A673 (cell line): Measurements from ENCODE around the gene ANKRD23. TPM values are rescaled to one million over a fixed set of nuclear protein-coding genes. Genes with fewer than 3 reads are reported as not detected.

Experiments used
- BruUV-seq: library from RNA; stranded (reverse); fragments of 400-500 nt; replicated peaks from 2 replicates; lab custom pipeline; 2021; lab: Mats Ljungman, UMichigan
- CTCF ChIA-PET: fragments of 300-600 bp; sonication (Branson Sonifier 250); formaldehyde crosslinking; loops from one replicate; lab custom pipeline; 2022; ENCODE audit warnings: antibody characterized with exemption; lab: Charles Lee
- POLR2A ChIA-PET: fragments of 300-600 bp; sonication (Branson Sonifier 250); formaldehyde crosslinking; loops from one replicate; lab custom pipeline; 2022; ENCODE audit warnings: antibody characterized with exemption; ENCODE audit not compliant: low non-redundant PET; lab: Charles Lee
- DNase-seq: peaks from one replicate; pipeline ENCODE4 v3.0.0-alpha.2; 2015; ENCODE audit warnings: low spot score
- H3K27ac ChIP-seq: fragments of 200-600 bp; sonication (generic); 2 replicates; pipeline ENCODE4 v1.5.1; 2016; ENCODE audit warnings: mixed run types, low read depth, mild to moderate bottlenecking, mixed read lengths, antibody characterized with exemption, low read length; ENCODE audit not compliant: poor library complexity, severe bottlenecking
- H3K27me3 ChIP-seq: fragments of 200-600 bp; sonication (generic); replicated peaks from 2 replicates; pipeline ENCODE4 v1.6.1; 2017; ENCODE audit warnings: mixed run types, low read depth, mild to moderate bottlenecking, mixed read lengths, antibody characterized with exemption, low read length; ENCODE audit not compliant: insufficient read depth, poor library complexity
- H3K36me3 ChIP-seq: fragments of 200-600 bp; sonication (generic); 2 replicates; pipeline ENCODE4 v1.6.1; 2016; ENCODE audit warnings: mixed run types, mild to moderate bottlenecking, mixed read lengths, antibody characterized with exemption, low read length; ENCODE audit not compliant: insufficient read depth, poor library complexity, severe bottlenecking
- H3K4me1 ChIP-seq: fragments of 200-600 bp; sonication (generic); 2 replicates; pipeline ENCODE4 v1.6.1; 2017; ENCODE audit warnings: mixed run types, mild to moderate bottlenecking, mixed read lengths, antibody characterized with exemption, low read length; ENCODE audit not compliant: insufficient read depth, poor library complexity, severe bottlenecking
- H3K4me3 ChIP-seq: fragments of 200-600 bp; sonication (generic); 2 replicates; pipeline ENCODE4 v1.5.1; 2016; ENCODE audit warnings: low read depth, mixed run types, mild to moderate bottlenecking, mixed read lengths, low read length; ENCODE audit not compliant: poor library complexity, severe bottlenecking
- H3K9me3 ChIP-seq: fragments of 200-600 bp; sonication (generic); 2 replicates; pipeline ENCODE4 v1.6.1; 2016; ENCODE audit warnings: mixed run types, low read depth, mild to moderate bottlenecking, mixed read lengths, antibody characterized with exemption, low read length; ENCODE audit not compliant: poor library complexity, severe bottlenecking
- EZH2 ChIP-seq: fragments of 200-600 bp; sonication (generic); IDR thresholded peaks from 2 replicates; pipeline ENCODE4 v1.6.1; 2017; ENCODE audit warnings: borderline replicate concordance, low read depth, mild to moderate bottlenecking, mixed read lengths, antibody characterized with exemption, low read length; ENCODE audit not compliant: poor library complexity, severe bottlenecking
- intact Hi-C: fragments of 100-400 bp; cut with micrococcal nuclease; formaldehyde crosslinking; loops from one replicate; pipeline ENCODE4 v1.10.0; 2022; ENCODE audit not compliant: unreplicated experiment
- total RNA-seq: library from RNA; stranded (reverse); gene quantifications from 2 replicates; pipeline ENCODE4 v1.2.3, GENCODE V29; 2021
- TF ChIP-seq, protein P1 (sequence below): fragments of 300-800, 200-600 bp; sonication (generic); conservative IDR thresholded peaks from 2 replicates; pipeline ENCODE4 v1.5.1; 2017; ENCODE audit warnings: low read depth, mild to moderate bottlenecking, antibody characterized with exemption, low read length, moderate library complexity, mixed read lengths

ANKRD23 gene
- total RNA-seq, 1 experiment from 2014 or later, result 6.2 TPM

DNA sequence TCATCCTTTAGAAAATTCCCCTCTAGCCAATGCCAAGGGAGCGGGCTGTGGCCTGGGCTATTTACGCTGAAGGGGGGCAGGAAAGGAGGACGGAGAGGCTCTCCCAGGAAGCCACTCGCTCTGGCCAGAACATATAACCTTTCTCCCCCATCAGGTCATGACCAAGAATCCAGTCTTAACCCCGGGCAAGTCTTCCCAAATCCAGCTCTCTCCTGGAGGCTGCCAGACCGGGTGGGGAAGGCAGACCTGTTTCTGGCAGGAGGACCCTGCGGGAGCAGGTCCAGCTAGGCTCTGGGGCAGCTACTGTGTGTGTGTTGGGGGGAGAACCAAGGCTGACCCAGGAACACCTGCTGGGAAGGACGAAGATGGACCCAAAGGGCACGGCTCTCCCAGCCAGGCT is 39.5 kb upstream of the ANKRD23 start:
- intact Hi-C loops, result no loop called here
- no peak for DNase-seq
- peaks cover 19% of the 10 kb centered on the region for H3K4me1 ChIP-seq
- no peak overlapping the region for H3K4me3 ChIP-seq
- ChIA-PET CTCF (no interaction called here), POLR2A (no interaction called here)
- no peaks in the 10 kb centered on the region for H3K27me3 ChIP-seq
- no peak overlapping the region for H3K27ac ChIP-seq
- no peaks in the 10 kb centered on the region for H3K36me3 ChIP-seq
- no peaks in the 10 kb centered on the region for H3K9me3 ChIP-seq
- BruUV-seq, result no TSS peak
- TF ChIP-seq EZH2, result no peak
- TF ChIP-seq, protein P1, sequence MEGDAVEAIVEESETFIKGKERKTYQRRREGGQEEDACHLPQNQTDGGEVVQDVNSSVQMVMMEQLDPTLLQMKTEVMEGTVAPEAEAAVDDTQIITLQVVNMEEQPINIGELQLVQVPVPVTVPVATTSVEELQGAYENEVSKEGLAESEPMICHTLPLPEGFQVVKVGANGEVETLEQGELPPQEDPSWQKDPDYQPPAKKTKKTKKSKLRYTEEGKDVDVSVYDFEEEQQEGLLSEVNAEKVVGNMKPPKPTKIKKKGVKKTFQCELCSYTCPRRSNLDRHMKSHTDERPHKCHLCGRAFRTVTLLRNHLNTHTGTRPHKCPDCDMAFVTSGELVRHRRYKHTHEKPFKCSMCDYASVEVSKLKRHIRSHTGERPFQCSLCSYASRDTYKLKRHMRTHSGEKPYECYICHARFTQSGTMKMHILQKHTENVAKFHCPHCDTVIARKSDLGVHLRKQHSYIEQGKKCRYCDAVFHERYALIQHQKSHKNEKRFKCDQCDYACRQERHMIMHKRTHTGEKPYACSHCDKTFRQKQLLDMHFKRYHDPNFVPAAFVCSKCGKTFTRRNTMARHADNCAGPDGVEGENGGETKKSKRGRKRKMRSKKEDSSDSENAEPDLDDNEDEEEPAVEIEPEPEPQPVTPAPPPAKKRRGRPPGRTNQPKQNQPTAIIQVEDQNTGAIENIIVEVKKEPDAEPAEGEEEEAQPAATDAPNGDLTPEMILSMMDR, result no peak

DNA sequence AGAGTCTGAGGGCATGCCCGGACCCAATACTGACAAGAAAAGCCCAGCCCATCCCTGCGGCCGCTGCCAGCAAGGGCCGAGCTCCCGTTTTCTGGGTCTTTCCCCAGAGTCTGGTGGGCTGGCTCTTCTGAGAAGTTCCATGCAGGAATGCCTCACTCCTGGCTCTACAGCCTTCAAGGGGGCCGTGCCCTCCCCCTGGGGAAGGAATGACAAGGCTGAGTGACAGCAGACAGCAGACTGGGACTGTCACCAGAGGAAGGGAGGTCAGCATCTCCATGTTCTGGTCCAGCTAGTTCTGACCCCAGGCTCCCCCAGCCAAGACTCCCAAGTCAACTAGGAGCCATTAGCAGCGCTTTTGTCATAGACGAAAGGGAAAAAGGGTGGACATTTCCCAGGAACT is 39.1 kb upstream of the ANKRD23 start:
- TF ChIP-seq EZH2, result no peak
- TF ChIP-seq, protein P1, result no peak
- no peak overlapping the region for H3K27ac ChIP-seq
- intact Hi-C loops, result no loop called here
- no peaks in the 10 kb centered on the region for H3K27me3 ChIP-seq
- peaks cover 19% of the 10 kb centered on the region for H3K4me1 ChIP-seq
- H3K36me3 ChIP-seq, result no peaks in the 10 kb centered on the region
- no TSS peak for BruUV-seq
- DNase-seq, result no peak
- ChIA-PET CTCF (no interaction called here), POLR2A (no interaction called here)
- no peak overlapping the region for H3K4me3 ChIP-seq
- no peaks in the 10 kb centered on the region for H3K9me3 ChIP-seq

DNA sequence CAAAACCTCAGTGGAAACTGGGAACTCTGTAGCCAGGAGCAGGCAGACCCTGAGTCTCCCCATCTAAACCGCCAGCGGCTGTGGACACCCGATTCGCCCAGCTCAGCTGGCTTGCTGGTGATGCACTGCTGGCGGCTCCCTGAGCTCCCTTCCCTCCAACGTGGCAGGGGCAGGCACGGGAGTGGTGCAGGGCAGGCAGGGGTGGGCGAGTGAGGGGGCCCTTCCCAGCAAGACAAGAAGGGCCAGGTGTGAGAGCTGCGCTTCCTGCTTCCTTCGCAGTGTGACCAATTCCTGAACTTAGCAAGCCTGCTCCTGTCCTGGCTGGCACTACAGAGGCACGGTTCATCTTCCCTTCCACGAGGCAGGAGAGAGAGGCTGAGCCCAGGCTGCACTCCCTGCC is 38.4 kb upstream of the ANKRD23 start:
- H3K4me3 ChIP-seq, result no peak overlapping the region
- no peak for DNase-seq
- intact Hi-C loops, result no loop called here
- no peaks in the 10 kb centered on the region for H3K27me3 ChIP-seq
- H3K27ac ChIP-seq, result no peak overlapping the region
- no peaks in the 10 kb centered on the region for H3K9me3 ChIP-seq
- no peak for TF ChIP-seq EZH2
- TF ChIP-seq, protein P1, result no peak
- no peaks in the 10 kb centered on the region for H3K36me3 ChIP-seq
- POLR2A ChIA-PET, result no interaction called here
- CTCF ChIA-PET, result interaction anchor here (0.7 kb wide), 1 partner anchor 14 kb away, joined by 10 read pairs; no protein-coding TSS in a partner anchor
- H3K4me1 ChIP-seq, result peaks cover 24% of the 10 kb centered on the region
- BruUV-seq, result no TSS peak
